Activated CD8-positive, alpha-beta memory T cell treated with anti-CD3 and anti-CD28 coated beads, Interleukin-2, amount 50 U/mL, for 4 hours (primary cell): ENCODE data around the gene TMEM234.

Source experiments
- DNase-seq: peaks from one replicate; pipeline ENCODE4 v3.0.0-alpha.2; 2020

The TMEM234 gene

DNA sequence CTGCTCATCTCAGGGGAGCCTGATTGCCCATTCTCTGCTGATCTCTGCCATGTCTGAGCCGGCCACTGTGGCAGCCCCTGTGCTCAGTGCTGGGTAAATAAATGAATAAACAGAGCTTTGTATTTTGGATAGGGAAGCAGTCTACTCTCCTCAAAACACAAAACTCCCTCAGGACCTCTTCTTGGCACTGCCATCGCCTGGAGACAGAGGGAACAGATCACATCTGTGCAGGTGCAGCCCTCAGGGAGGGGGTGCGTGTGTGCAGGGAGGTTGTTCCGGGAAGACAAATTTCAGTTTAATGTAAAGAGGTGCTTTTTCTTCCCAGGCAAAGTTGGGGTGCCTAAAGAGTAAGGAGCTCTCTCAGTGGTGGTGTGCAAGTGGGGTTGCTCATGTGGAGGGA lies 17.2 kb upstream of the TMEM234 start:
- DNase-seq: no peak

DNA sequence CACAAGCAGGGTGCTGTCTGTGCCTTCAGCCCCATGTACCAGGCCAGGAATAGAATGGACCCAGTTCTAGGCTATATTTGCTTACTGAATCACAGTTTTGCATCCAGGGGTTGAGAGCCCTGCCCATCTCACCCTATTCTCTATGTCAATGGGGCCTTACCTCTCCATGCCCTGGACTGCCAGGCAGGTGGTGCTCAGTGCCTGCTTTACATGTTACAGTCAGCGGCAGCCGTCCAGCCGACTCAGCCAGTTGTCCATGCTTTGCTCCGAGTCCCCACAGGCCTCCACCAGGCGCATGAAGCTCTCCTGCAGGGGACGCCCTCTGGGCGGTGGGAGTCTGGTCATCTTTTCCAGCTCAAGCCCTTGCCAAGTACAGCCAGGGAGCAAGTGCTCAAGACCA lies 12.6 kb upstream of the TMEM234 start:
- DNase-seq: no peak

GRCh38 chr1:32232558-32233304 lies 10.6 kb upstream of the TMEM234 start:
- no peak for DNase-seq

- no peak for DNase-seq
Observed at GRCh38 chr1:32231843-32232432, 9.8 kb upstream of the TMEM234 start.

DNA sequence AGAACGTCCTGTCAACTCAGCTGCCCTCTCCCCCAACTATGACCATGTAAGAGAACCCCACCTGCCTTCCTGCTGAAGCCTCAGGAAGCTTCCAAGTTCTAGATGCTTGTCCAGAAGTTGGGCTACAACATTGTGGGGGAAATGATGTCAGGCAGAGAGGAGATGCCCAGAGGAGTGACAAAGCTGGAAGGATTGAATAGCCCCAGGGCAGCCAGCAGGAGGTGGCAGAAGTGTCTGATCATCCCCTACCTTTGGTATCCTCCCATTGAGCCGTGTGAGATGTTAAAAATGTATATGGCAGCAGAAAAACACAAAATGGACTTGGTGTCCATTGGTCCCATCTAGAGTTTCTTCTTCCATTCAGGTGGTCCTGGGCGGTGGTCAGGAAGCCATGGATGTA lies 6.6 kb upstream of the TMEM234 start:
- DNase-seq: no peak

GRCh38 chr1:32224285-32224684 lies 2.1 kb upstream of the TMEM234 start:
- DNase-seq: no peak

DNA sequence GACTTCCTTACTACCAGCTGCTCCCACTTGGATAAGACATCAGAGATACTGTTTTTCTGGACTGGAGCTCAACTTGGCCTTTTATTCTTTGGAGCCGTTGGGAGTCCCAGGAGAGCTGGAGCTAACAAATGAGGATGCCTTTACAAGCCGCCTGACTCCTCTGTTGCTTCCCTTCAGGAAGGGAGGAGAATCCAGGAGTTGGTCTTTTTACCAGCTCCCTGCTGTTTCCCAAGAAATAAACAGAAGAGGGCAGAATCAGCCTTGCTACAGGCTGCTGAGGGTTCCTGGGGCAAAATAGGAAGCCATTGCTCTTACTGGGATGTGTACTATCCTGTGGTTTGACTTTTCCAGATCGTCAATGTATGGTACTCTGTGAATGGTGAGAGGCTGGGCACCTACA lies 1.5 kb upstream of the TMEM234 start:
- no peak for DNase-seq

DNA sequence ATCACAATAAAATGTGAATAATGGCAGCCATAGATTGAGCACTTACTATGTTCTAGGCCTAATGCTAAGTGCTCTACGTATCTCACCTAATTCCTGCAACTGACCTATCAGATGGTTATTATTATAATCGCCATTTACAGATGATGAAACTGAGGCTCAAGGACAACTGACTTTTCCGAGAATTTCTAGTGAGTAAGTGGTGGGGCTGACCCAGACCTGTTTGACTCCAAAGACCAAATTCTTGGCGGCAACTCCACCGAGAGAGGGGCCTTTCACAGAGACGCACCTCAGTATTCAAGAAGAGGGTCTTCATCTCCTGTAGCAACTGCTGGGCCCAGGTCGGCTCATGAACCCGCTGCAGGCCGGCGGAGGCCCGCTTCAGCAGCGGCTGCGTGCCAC lies 573 bp downstream of the TMEM234 start:
- no peak for DNase-seq

- DNase-seq: no peak
Observed at GRCh38 chr1:32220746-32221580, 1.2 kb downstream of the TMEM234 start.

- no peak for DNase-seq
Observed at GRCh38 chr1:32219022-32219421, 3.1 kb downstream of the TMEM234 start.

DNA sequence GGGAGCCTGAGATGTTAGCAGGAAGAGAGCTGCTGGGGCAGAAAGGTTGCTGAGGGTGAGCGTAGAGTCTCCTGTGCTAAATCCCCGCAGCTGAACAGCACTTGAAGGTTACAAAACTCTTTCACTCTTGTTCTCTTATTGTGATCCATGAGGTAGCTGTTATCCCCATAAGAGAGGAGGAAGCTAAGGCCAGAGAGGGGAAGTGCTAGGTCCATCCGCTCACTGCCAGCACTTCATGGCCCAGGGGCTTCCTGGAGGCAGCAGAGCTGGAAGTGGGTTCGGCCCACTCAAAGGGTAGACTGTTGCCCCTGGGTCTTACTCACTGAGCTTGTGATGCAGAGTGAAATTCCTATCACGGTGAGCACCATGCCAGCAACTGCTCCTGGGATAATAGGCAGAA lies 5.6 kb downstream of the TMEM234 start:
- DNase-seq: no peak

DNA sequence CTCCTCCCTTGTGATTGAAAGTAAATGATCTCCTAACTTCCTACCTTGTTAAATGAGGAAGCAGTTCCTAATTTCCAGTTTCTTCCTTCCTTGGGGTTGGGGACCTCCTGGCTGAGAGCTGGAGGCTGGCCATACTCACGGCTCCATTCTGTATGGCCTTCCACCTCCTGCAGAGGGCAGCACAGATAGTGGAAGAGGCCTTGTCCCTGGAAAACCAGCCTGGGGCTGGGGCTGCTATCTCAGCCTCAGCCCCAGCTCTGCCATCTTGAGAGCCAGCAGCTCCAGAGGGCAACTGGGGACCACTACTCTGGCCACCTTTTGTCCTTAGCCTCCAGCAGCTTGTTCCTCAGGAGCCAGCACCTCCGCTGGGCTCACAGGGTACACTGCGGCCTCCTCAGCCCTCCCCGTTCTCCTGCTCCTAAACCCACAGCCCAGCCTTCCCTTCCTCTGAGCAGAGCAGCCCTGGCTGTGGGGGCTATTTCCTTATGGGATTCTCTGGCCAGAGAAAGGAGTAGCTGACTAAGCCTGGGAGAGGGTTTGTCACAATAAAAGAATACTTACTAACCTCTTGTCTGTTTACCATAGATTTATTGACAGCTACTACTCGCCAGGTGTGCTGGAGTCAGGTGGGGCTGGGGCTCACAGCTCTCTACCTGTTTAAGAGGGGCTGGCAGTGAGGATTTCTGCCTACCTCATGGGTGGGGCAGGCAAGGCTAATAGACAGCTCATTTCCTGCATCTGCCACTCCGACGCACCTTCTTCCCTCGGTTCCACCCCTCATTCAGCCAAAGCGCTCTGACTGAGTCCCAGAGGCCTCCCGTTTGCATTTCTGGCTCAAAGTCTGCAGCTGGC lies 6.3 kb downstream of the TMEM234 start:
- DNase-seq: peak; percentile 55

DNA sequence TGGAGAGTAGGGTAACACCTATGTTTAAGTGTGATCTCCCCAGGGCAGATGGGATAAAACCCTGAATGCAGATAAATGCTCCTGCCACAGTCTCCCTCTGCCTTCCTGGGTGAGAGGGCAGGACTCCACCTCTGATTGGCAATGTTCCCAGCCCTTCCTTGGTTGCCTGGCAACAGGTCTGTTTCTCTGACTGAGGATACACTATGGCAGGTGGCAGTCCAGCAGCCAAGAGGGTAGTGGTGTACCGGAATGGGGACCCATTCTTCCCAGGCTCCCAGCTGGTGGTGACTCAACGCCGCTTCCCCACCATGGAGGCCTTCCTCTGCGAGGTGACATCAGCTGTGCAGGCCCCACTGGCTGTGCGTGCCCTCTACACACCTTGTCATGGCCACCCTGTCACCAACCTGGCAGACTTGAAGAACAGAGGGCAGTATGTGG lies 13.2 kb downstream of the TMEM234 start, which contains the start of gene DCDC2B:
Gene DCDC2B, plus strand, starts transcription at position 199 of the 438 bp plus-strand sequence. Its CDS starts 5 bp downstream, at position 204.
- no peak for DNase-seq

DNA sequence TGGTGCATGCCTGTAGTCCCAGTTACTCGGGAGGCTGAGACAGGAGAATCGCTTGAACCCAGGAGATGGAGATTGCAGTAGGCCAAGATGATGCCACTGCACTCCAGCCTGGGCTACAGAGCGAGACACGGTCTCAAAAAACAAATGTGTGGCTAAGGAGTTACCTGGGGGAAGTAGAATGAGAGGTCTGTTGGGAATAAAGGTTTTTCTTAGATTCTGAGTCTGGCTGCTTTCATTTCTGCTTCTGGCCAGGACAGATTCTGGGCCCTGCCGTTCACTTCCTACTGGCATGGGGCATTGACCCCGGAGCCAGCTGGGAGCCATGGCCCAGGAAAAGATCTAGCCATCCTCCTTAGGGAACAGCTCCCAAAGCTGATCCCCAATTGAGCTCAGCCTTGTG lies 13.7 kb downstream of the TMEM234 start:
- no peak for DNase-seq

- DNase-seq: peak; percentile 86
Observed at GRCh38 chr1:32205401-32206370, 16.5 kb downstream of the TMEM234 start, which contains the start of gene IQCC. IQCC (plus strand) TSS chr1:32205671; CDS start chr1:32205682, 11 bp downstream.

DNA sequence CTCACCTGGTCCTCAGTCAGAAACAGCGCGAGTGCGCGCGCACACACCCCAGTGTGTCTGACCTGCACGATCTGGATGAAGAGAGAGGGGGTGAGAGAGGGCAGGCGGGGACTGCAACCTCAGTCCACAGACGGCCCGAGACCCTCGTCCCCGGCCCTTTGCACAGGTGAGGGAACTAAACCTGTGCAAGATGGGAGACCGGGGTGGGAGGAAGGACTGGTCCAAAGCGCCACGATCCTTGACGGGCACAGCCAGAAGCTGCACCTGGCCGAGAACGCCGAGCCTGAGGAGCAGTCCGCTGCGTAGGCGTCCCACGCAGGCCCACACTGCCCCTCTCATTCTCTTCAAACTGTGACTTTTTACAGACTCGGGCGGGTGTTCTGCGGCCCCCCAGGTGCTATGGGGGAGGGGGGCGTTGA lies 17.2 kb downstream of the TMEM234 start:
- no peak for DNase-seq

GRCh38 chr1:32201011-32201855 lies 20.9 kb downstream of the TMEM234 start:
- peak; percentile 74 for DNase-seq

GRCh38 chr1:32200226-32201010 lies 21.7 kb downstream of the TMEM234 start, which contains the start of gene CCDC28B:
CCDC28B (plus strand) TSS chr1:32200595; CDS start chr1:32201936, 1,341 bp downstream.
- peak; percentile 64 for DNase-seq

DNA sequence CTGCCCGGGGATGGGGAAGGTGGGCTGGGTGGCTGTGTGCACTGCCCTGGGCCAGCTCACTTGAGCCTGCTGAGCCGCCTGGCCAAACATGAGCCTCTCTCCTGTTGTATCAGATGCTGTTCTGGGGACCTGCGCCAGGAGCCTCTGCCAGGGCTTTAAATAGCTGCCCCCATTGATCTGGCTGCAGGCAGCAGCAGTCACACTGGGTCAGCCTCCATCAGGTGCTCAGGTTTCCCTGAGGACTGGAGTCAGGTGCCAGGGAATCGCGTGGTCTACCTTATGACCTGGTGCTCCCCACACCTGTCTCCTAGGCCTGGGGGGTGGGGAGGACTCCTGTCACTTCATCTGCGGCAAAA lies 22.5 kb downstream of the TMEM234 start:
- DNase-seq: no peak
